Mammary epithelial cell (primary cell): ENCODE measurements around the gene LY86.

ENCODE experiments used
- EZH2 ChIP-seq: IDR thresholded peaks from 2 replicates; pipeline ENCODE4 v1.6.1; 2012; ENCODE audit warnings: low read length, inconsistent platforms, borderline replicate concordance
- TF ChIP-seq, protein P1 (sequence below), 2 donors: IDR thresholded peaks in 1 of 2; conservative IDR thresholded peaks in 1 of 2; 2 replicates each; pipeline ENCODE4 v1.5.1; 2011 to 2012; ENCODE audit warnings: inconsistent platforms in 2 of 2, low read length in 2 of 2, mild to moderate bottlenecking in 2 of 2, control low read depth in 1 of 2, low read depth in 1 of 2; ENCODE audit not compliant: insufficient read depth in 1 of 2; ENCODE audit errors: extremely low read depth in 1 of 2

DNA sequence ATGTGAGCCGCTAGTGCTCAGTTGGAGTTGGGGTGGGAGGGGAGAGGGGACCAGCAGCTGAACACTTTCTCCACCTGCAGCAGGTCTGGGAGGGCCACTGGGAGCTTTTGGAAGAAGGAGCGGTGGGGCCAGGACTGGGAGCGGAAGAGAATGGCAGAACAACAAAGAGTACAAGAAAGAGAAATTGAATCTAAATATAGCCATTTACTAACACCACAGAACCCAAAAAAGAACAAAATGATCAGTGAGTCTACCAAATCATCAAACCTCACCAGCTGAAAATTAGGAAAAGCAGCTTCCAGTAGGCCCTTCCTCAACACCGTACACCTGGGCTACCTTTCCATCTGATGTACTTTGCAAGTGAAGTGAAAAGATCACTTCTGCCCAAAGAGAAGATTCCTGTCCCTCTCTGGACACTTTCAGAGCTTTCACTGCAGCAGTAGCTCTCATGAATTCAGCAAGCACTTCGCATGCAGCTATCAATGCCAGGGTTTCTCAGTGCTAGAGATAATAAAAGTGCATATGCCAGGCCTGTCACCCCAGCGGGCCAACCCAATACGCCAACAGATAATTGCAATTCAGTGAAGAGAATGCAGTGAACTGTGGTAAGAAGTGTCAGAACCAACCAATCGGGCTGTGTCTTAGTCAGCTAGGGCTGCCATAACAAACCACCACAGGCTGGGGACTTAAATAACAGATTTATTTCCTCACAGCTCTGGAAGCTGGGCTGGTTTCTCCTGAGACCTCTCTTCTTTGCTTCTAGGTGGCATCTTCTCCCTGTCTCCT is 597 bp downstream of the LY86 start:
- TF ChIP-seq, protein P1, sequence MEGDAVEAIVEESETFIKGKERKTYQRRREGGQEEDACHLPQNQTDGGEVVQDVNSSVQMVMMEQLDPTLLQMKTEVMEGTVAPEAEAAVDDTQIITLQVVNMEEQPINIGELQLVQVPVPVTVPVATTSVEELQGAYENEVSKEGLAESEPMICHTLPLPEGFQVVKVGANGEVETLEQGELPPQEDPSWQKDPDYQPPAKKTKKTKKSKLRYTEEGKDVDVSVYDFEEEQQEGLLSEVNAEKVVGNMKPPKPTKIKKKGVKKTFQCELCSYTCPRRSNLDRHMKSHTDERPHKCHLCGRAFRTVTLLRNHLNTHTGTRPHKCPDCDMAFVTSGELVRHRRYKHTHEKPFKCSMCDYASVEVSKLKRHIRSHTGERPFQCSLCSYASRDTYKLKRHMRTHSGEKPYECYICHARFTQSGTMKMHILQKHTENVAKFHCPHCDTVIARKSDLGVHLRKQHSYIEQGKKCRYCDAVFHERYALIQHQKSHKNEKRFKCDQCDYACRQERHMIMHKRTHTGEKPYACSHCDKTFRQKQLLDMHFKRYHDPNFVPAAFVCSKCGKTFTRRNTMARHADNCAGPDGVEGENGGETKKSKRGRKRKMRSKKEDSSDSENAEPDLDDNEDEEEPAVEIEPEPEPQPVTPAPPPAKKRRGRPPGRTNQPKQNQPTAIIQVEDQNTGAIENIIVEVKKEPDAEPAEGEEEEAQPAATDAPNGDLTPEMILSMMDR (conservative IDR thresholded peaks at IDR 0.05 in 1 of 2, IDR thresholded peaks at IDR 0.05 in 1 of 2; ENCODE audit: extremely low read depth in 1 of 2, insufficient read depth in 1 of 2, low read depth in 1 of 2, low read length in 2 of 2): no peak
- TF ChIP-seq EZH2: no peak
